Smooth muscle cell (in vitro differentiated cells): ENCODE data around the gene KRTAP10-6. TPM values are rescaled to one million over a fixed set of nuclear protein-coding genes. Genes with fewer than 3 reads are reported as not detected.

Experiments
- DNase-seq: peaks from one replicate; lab custom pipeline; 2025; ENCODE audit not compliant: unreplicated experiment; lab: John Stamatoyannopoulos, UW
- H2AFZ ChIP-seq: fragments of 200-600 bp; sonication (generic); 2 replicates; pipeline ENCODE4 v1.6.0; 2016; ENCODE audit warnings: antibody characterized with exemption, low read depth, mild to moderate bottlenecking
- H3F3A ChIP-seq: fragments of 200-600 bp; sonication (generic); 2 replicates; pipeline ENCODE4 v1.6.0; 2017; ENCODE audit warnings: antibody characterized with exemption, low read depth
- H3K27ac ChIP-seq: fragments of 200-600 bp; sonication (generic); 2 replicates; pipeline ENCODE4 v1.5.1; 2016; ENCODE audit warnings: low read depth, mild to moderate bottlenecking
- H3K27me3 ChIP-seq: fragments of 200-600 bp; sonication (generic); 2 replicates; pipeline ENCODE4 v1.6.1; 2016; ENCODE audit warnings: low read depth, mild to moderate bottlenecking
- H3K36me3 ChIP-seq: fragments of 200-600 bp; sonication (generic); 2 replicates; pipeline ENCODE4 v1.5.1; 2016; ENCODE audit warnings: low read depth
- H3K4me1 ChIP-seq: fragments of 200-600 bp; sonication (generic); 2 replicates; pipeline ENCODE4 v1.5.1; 2016; ENCODE audit warnings: low read depth
- H3K4me2 ChIP-seq: fragments of 200-600 bp; sonication (generic); 2 replicates; pipeline ENCODE4 v1.6.0; 2016; ENCODE audit warnings: mild to moderate bottlenecking
- H3K4me3 ChIP-seq: fragments of 200-600 bp; sonication (generic); 2 replicates; pipeline ENCODE4 v1.5.1; 2016; ENCODE audit warnings: mild to moderate bottlenecking
- H3K79me2 ChIP-seq: fragments of 200-600 bp; sonication (generic); 2 replicates; pipeline ENCODE4 v1.6.0; 2016; ENCODE audit warnings: low read depth, mild to moderate bottlenecking
- H3K9ac ChIP-seq: fragments of 200-600 bp; sonication (generic); 2 replicates; pipeline ENCODE4 v1.6.0; 2016; ENCODE audit warnings: low read depth
- H3K9me3 ChIP-seq: fragments of 200-600 bp; sonication (generic); replicated peaks from 2 replicates; pipeline ENCODE4 v1.5.1; 2016; ENCODE audit warnings: low read depth
- H4K20me1 ChIP-seq: fragments of 200-600 bp; sonication (generic); 2 replicates; pipeline ENCODE4 v1.6.0; 2016; ENCODE audit warnings: low read depth
- WGBS: methylation state at CpG from one replicate; pipeline ENCODE4 v1.1.7; 2016; ENCODE audit warnings: low lambda C conversion rate; 5-methylcytosine and 5-hydroxymethylcytosine counted together
- polyA plus RNA-seq: library from polyadenylated mRNA; unstranded; fragments of >200 nt; fragmentation: Nextera tagmentation; extraction: Ambion mirVana; gene quantifications from 2 replicates; pipeline ENCODE4 v1.2.1, GENCODE V29; 2016
- total RNA-seq: library from RNA; depleted of rRNA; stranded (reverse); fragments of >200 nt; gene quantifications from 2 replicates; pipeline ENCODE4 v1.2.3, GENCODE V29; 2014
- TF ChIP-seq, protein P1 (sequence below): fragments of 200-600 bp; sonication (generic); IDR thresholded peaks from 2 replicates; pipeline ENCODE4 v1.5.1; 2017; ENCODE audit warnings: borderline replicate concordance, mild to moderate bottlenecking, antibody characterized with exemption; ENCODE audit not compliant: insufficient read depth, poor library complexity, severe bottlenecking

Gene KRTAP10-6
- total and polyA plus RNA-seq, 2 experiments from 2014 or later, result 0.38 TPM; not detected in 1

DNA sequence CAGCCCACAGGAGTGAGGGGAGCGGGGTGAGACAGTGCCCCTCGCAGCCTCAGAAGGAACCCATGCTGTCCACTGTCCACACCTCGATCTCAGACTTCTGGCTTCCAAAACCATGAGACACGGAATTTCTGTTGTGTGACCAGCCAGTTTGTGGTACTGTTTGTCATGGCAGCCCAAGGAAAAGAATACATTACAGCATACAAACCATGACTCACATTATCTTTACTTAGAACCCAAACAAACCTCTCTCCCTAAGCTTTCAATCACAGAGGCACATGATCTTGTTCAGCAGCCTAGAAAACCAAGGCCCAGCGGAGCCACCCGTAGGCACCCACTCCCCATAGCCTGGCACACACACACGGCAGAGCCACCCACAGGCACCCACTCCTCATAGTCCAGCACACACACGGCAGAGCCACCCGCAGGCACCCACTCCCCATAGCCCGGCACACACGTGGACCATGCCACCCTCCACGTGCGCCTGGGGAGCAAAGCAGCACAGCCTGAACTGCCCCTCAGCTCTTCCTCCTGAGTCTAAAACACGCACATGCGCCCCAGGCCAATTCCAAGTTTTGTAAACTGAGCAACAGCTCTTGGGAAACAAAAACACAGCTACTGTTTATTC is 19.2 kb downstream of the KRTAP10-6 start:
- TF ChIP-seq, protein P1, sequence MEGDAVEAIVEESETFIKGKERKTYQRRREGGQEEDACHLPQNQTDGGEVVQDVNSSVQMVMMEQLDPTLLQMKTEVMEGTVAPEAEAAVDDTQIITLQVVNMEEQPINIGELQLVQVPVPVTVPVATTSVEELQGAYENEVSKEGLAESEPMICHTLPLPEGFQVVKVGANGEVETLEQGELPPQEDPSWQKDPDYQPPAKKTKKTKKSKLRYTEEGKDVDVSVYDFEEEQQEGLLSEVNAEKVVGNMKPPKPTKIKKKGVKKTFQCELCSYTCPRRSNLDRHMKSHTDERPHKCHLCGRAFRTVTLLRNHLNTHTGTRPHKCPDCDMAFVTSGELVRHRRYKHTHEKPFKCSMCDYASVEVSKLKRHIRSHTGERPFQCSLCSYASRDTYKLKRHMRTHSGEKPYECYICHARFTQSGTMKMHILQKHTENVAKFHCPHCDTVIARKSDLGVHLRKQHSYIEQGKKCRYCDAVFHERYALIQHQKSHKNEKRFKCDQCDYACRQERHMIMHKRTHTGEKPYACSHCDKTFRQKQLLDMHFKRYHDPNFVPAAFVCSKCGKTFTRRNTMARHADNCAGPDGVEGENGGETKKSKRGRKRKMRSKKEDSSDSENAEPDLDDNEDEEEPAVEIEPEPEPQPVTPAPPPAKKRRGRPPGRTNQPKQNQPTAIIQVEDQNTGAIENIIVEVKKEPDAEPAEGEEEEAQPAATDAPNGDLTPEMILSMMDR, result no peak
- no peak for DNase-seq
- Histone ChIP-seq H3K27ac (no peak overlapping the region), H3K9me3 (peaks cover 8% of the 10 kb centered on the region), H3K79me2 (no peaks in the 10 kb centered on the region), H3K4me1 (no peaks in the 10 kb centered on the region), H3K9ac (no peak overlapping the region), H3K27me3 (no peaks in the 10 kb centered on the region), H3F3A (no peaks in the 10 kb centered on the region), H2AFZ (no peak overlapping the region), H3K4me3 (no peak overlapping the region), H4K20me1 (no peaks in the 10 kb centered on the region), H3K36me3 (no peaks in the 10 kb centered on the region), H3K4me2 (no peak overlapping the region)
- WGBS, result 89% methylated on average over 15 of the region's 15 CpGs

DNA sequence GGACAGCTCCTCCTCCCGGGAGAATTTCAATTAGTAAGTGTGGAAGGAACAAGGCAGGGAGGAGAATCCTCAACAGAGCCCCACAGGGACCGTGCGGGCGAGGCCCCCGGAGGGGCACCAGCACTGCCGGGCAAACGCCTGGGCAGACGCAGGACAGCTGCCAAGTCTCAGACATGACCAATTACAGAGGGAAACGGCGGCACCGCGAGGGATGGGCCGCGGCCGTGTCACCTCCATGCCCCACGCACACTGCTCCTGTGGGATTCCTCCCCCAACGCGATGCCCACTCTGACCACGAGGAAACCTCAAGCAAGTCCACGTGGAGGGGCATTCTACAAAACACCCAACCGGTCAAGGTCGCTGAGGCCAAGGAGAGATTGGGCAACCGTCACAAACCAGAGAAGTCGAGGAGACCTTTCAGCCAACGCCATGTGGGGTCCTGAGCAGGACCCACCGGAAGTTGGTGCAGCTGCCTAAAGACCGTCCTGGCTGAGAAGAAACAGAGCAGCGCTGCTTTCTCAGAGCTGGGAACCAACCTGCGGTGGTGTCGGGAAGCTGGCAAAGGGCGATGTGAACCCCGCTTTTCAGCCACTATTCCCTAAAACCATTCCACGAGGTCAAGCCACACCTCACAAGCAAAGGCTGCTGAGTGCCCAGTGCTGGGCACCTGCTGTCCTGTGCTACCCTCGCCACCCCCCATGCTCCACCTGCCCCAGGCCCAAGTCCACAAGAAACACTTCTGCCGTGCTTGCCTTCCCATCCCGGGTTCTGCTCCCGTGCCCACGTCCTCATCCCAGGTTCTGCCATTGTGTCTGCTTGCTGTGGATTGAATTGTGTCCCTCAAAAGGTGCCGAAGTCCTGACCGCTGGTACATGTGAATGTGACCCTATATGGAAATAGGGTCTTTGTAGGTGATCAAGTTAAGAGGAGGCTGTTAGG is 20.2 kb downstream of the KRTAP10-6 start:
- Histone ChIP-seq H3K9me3 (peaks cover 5% of the 10 kb centered on the region), H4K20me1 (no peaks in the 10 kb centered on the region), H3K27me3 (no peaks in the 10 kb centered on the region), H2AFZ (no peak overlapping the region), H3K4me1 (no peaks in the 10 kb centered on the region), H3K4me2 (no peak overlapping the region), H3K9ac (no peak overlapping the region), H3K27ac (no peak overlapping the region), H3K4me3 (no peak overlapping the region), H3K79me2 (no peaks in the 10 kb centered on the region), H3K36me3 (no peaks in the 10 kb centered on the region), H3F3A (no peaks in the 10 kb centered on the region)
- 93% methylated on average over 40 of the region's 40 CpGs for WGBS
- no peak for DNase-seq
- TF ChIP-seq, protein P1, result no peak

DNA sequence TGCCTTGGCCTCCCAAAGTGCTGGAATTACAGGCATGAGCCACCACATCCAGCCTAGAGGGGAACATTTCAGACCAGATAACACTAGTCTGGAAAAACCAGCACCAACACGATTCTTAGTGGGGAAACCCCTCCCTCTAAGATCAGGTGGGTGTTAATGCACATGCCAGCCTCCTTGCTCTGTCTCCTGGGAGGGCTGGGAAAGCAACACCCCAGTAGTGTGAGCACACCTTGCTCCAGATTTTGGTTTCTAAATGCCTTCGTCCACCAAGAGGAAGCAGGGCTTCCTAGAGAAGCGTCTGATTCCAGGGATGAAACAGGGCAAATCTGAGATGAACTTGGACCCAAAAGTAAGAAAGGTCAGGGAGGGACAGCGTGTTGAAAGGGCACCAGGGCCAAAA is 21.0 kb downstream of the KRTAP10-6 start:
- Histone ChIP-seq H3K4me1 (no peaks in the 10 kb centered on the region), H3K27ac (no peak overlapping the region), H3K79me2 (no peaks in the 10 kb centered on the region), H3K36me3 (no peaks in the 10 kb centered on the region), H4K20me1 (no peaks in the 10 kb centered on the region), H2AFZ (no peak overlapping the region), H3K9ac (no peak overlapping the region), H3K27me3 (no peaks in the 10 kb centered on the region), H3K9me3 (no peaks in the 10 kb centered on the region), H3F3A (no peaks in the 10 kb centered on the region), H3K4me3 (no peak overlapping the region), H3K4me2 (no peak overlapping the region)
- 69% methylated on average over 4 of the region's 4 CpGs for WGBS
- no peak for DNase-seq
- TF ChIP-seq, protein P1, result no peak
